Urinary bladder (tissue), 4 donors: ENCODE measurements around the gene LCAT. TPM values are rescaled to one million over a fixed set of nuclear protein-coding genes. Genes with fewer than 3 reads are reported as not detected.

Source experiments
- DNase-seq: peaks from one replicate; pipeline ENCODE4 v3.0.0-alpha.2; 2015; ENCODE audit errors: extremely low spot score
- H3K27ac ChIP-seq: one replicate; pipeline ENCODE4 v1.5.1; 2013; ENCODE audit warnings: low read depth, mild to moderate bottlenecking, moderate library complexity
- H3K36me3 ChIP-seq: one replicate; pipeline ENCODE4 v1.6.1; 2013; ENCODE audit warnings: mild to moderate bottlenecking, moderate library complexity; ENCODE audit not compliant: insufficient read depth
- H3K4me1 ChIP-seq: one replicate; pipeline ENCODE4 v1.6.1; 2013; ENCODE audit warnings: mild to moderate bottlenecking, moderate library complexity; ENCODE audit not compliant: insufficient read depth
- H3K4me3 ChIP-seq: one replicate; pipeline ENCODE4 v1.5.1; 2013; ENCODE audit warnings: low read depth, low read length
- WGBS: extraction: QIAGEN DNeasy Blood & Tissue Kit; methylation state at CpG from one replicate; pipeline ENCODE4 v1.1.7; 2013; 5-methylcytosine and 5-hydroxymethylcytosine counted together
- polyA plus RNA-seq: library from polyadenylated mRNA; stranded (reverse); fragments of 200-250 nt; gene quantifications from one replicate; pipeline ENCODE4 v1.2.3, GENCODE V29; 2013
- total RNA-seq: library from RNA; depleted of rRNA; stranded (reverse); fragments of >200 nt; gene quantifications from one replicate; pipeline ENCODE4 v1.2.3, GENCODE V29; 2014
- donor health status: healthy with polysubstance abuse.
- donor health status: healthy.

Gene LCAT, protein sequence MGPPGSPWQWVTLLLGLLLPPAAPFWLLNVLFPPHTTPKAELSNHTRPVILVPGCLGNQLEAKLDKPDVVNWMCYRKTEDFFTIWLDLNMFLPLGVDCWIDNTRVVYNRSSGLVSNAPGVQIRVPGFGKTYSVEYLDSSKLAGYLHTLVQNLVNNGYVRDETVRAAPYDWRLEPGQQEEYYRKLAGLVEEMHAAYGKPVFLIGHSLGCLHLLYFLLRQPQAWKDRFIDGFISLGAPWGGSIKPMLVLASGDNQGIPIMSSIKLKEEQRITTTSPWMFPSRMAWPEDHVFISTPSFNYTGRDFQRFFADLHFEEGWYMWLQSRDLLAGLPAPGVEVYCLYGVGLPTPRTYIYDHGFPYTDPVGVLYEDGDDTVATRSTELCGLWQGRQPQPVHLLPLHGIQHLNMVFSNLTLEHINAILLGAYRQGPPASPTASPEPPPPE
- total RNA-seq (10.2 TPM), polyA plus RNA-seq (18.5 TPM)

DNA sequence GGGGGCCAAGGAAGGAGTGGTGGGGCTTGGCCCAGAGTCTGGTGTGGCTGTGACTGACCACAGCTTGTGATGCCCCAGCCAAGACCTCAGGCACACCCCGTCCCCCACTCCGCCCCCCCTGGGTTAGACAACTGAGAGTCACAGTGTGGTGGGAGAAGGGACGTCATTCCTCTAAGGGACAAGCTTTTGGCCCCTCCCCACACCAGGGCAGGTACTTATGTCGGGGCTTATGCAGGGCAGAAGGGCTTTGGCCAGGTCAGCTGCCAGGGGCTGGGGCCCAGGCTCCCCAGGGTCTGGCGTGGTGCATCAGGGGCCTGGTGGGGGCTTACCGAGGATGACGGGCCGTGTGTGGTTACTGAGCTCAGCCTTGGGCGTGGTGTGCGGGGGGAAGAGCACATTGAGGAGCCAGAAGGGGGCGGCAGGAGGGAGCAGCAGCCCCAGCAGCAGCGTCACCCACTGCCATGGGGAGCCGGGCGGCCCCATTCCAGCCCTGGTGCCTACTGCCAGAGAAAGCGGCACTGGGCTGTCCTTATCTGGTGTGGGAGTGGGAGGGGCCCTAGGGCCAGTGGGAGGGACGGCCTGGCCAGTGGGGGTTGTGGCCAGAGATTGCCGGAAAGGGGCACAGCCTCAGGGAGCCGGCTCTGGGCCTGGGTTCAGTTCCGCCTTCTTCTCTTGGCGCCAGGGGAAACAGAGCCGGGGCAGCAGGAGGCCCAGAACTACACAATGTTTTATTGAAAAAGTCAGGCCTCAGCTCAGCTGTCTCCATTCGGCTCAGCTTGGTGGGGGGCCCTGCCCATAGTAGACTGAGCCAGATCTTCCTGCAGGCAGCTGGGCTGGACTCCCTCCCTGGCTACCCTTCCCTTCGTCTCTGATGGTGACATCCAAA is at the start of gene LCAT:
TSS of gene LCAT (minus strand) at position 502 of the 886 bp plus-strand sequence. CDS start at position 483, 19 bp downstream.
- 39% methylated on average over 23 of the region's 23 CpGs for WGBS
- DNase-seq, result no peak
- H3K4me1 ChIP-seq, result no peaks in the 10 kb centered on the region
- H3K36me3 ChIP-seq, result peaks cover 3% of the 10 kb centered on the region
- no peak within 1 kb of the TSS for H3K4me3 ChIP-seq
- H3K27ac ChIP-seq, result peak within 1 kb of the TSS; percentile 69

DNA sequence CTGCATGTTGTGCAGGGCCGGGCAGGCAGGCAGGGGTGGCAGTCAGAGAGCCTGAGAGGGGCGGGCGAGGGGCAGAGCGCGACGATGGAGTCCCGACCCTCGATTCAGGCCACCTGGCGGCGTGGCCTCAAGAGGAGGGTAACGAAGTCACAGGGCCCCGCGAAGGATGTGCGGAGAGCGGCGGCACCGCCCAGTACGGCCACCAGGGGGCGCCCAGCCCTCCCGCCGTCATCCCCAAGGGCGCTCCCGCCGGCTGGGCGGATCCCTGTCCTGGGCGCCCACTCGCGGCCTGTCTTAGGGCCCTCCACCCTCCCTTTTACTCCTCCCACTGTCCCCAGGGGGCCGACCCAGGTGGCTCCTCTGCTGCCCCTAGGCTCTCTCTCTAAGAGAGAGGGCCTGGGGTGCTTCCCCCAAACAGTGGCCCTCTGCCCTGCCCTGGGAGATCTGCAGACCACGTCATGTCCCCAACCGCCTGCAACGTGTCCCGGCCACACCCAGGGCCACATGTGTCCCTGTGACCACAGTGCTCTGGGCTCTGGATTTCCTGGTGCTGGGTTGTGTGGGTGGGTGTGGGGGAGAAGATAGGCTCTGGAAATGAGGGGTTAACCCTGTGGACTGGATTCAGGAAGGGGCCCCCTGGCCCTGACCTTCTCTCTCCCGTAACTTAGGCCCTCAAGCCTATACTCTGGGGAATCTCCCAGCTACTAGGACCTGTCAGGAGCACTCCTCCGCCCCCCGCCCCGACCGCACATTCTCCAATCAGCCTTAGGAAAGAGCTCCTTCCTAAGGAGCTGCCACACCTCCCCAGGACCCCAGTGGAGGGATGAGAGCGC is 49.5 kb upstream of the LCAT start:
- Histone ChIP-seq H3K4me1 (no peaks in the 10 kb centered on the region), H3K27ac (no peak overlapping the region), H3K36me3 (no peaks in the 10 kb centered on the region), H3K4me3 (peak overlapping the region; percentile 22)
- WGBS, result 13% methylated on average over 39 of the region's 39 CpGs
- DNase-seq, result no peak

DNA sequence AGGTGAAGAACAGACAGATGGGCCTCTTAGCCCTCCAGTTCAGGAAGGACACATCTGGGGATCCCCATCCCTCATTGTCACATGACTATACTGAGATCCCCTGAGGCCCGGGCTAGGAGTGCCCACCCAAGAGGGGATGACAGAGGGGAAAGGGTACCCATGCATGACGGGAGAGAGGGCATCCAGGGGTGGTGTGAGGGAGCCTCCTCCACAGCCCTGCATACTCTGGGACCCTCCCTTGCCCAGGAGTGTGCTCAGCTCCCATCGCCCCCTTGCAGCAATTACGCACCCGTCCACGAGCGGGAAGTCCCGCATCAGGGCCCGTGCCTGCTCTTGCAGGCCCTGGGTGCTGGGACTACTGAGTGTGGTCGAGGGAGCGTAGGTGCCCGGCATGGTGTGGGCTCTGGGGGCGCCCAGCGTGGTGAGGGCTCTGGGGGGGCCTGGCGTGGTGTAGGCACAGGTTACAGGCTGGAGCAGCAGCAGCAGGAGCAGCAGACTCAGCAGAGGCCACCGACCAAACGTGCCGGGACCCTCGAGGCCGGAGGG is 48.8 kb upstream of the LCAT start:
- DNase-seq, result no peak
- no peak overlapping the region for H3K4me3 ChIP-seq
- H3K4me1 ChIP-seq, result no peaks in the 10 kb centered on the region
- H3K36me3 ChIP-seq, result no peaks in the 10 kb centered on the region
- no peak overlapping the region for H3K27ac ChIP-seq
- WGBS, result 78% methylated on average over 20 of the region's 20 CpGs

DNA sequence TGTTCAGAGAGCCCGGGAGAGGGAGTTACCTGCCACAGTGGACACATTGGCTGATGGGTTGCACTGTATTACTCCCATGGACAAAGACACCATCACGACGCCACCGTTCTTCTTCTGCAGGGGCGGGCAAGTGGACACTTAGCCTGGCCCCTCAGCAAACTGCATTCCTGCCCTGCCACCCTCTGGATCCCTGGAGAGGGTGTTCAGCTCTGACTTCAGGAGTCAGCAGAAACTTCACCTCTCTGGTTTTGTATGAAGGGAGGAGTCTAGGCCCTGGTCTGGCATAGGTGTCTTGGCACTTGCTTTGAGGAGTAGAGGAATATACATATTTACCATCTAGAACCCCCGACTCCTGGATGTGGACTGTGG is 46.1 kb upstream of the LCAT start:
- H3K4me1 ChIP-seq, result no peaks in the 10 kb centered on the region
- no peak overlapping the region for H3K4me3 ChIP-seq
- DNase-seq, result no peak
- 73% methylated on average over 6 of the region's 6 CpGs for WGBS
- no peaks in the 10 kb centered on the region for H3K36me3 ChIP-seq
- H3K27ac ChIP-seq, result no peak overlapping the region

DNA sequence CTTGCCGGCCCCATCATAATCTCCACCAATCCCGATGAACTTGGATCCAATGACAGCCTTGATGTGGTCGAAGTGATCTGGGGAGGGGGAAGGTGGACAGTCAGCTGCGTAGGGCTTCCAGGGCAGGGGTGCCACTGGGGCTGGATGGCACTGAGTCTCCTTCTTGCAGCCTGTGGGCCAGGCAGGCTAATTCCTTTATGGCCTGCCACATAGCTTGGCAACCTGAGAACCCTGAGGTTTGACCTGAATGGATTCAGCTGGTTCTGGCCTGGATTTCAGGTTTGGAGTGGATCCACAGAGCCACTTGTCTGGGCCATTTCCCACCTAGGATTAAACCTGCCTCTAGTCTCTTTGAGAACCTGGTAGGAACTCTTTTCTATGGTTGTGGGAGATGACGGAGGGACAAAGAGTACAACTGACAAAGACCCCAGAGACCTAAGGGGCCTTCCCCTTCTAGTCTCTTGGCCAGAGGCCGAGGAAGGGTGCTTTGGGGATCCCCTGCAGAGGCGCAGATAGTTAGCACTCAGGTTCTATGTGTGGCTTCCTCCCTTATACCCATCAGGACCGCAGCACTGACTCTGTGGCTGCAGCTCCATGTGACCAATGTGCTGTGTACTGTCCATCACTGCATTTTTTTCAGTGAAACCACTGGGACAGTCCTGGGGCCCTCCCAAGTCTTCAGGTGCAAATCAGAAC is 45.5 kb upstream of the LCAT start:
- H3K4me3 ChIP-seq, result no peak overlapping the region
- H3K36me3 ChIP-seq, result no peaks in the 10 kb centered on the region
- WGBS, result 79% methylated on average over 8 of the region's 8 CpGs
- H3K27ac ChIP-seq, result no peak overlapping the region
- H3K4me1 ChIP-seq, result no peaks in the 10 kb centered on the region
- DNase-seq, result no peak

DNA sequence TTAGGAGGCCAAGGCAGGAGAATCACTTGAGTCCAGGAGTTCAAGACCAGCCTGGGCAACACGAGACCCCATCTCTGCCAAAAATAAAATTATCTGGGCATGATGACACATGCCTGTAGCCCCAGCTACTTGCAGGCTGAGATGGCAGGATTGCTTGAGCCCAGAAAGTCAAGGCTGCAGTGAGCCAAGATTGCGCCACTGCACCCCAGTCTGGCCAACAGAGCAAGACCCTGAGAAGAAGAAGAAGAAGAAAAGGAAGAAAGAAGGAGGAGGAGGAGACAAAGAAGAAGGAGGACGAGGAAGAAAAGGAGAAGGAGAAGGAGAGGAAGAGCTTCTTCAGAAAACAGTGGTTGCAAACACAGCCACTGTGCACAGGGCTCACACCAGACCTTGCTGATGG is 44.8 kb upstream of the LCAT start:
- Histone ChIP-seq H3K27ac (no peak overlapping the region), H3K36me3 (no peaks in the 10 kb centered on the region), H3K4me3 (no peak overlapping the region), H3K4me1 (no peaks in the 10 kb centered on the region)
- no peak for DNase-seq
- WGBS, result 76% methylated on average over 3 of the region's 3 CpGs

DNA sequence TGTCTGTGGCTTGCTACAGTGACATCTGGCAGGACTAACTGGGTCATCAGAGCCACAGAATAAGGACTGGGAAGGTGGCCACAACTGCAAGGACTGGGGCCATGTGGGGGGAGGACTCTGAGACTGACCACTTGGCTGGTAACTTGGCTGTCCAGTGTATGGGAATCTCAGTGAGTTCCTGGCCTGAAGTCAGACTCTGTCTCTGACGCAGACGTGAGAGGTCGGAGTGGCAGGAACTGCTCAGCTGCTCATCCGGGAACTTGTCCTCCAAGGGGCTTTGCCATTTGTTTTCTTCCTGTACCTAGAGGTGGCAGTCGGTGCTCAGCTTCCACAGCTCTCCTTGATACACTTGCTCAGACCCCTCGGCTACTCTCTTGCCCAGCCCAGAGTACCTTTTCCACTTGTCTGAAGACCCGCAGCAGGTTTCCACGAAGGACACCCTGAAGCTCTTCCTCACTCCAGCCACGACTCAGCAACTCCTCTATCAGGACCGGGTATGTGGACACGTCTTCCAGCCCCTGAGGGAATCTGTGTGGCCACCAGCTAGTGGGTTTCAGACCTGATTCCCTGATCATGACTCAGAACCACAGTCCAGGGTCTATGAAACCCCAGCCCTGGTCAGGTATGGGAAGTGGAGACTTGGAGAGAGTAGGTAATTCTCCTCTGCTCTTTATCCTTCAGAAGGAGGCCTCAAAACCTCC is 43.7 kb upstream of the LCAT start:
- 69% methylated on average over 11 of the region's 11 CpGs for WGBS
- no peak for DNase-seq
- H3K36me3 ChIP-seq, result no peaks in the 10 kb centered on the region
- H3K4me1 ChIP-seq, result no peaks in the 10 kb centered on the region
- H3K4me3 ChIP-seq, result no peak overlapping the region
- no peak overlapping the region for H3K27ac ChIP-seq

DNA sequence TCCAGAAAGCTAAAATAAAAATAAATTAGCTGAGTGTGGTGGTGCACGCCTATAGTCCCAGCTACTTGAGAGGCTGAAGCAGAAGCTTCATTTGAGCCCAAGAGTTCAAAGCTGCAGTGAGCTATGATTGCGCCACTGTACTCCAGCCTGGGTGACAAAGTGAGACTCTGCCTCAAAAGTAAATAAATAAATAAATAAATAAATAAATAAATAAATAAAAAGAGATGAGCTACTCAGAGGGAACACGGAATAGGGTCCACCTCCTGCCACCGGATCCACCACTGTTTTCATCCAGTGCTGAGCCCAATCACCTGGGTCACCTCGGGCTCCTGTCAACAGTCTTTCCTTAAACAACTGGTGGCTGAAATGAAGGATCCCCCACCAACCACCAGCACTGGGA is 43.0 kb upstream of the LCAT start:
- DNase-seq, result no peak
- Histone ChIP-seq H3K36me3 (no peaks in the 10 kb centered on the region), H3K27ac (no peak overlapping the region), H3K4me3 (no peak overlapping the region), H3K4me1 (no peaks in the 10 kb centered on the region)
- WGBS, result 86% methylated on average over 5 of the region's 5 CpGs

DNA sequence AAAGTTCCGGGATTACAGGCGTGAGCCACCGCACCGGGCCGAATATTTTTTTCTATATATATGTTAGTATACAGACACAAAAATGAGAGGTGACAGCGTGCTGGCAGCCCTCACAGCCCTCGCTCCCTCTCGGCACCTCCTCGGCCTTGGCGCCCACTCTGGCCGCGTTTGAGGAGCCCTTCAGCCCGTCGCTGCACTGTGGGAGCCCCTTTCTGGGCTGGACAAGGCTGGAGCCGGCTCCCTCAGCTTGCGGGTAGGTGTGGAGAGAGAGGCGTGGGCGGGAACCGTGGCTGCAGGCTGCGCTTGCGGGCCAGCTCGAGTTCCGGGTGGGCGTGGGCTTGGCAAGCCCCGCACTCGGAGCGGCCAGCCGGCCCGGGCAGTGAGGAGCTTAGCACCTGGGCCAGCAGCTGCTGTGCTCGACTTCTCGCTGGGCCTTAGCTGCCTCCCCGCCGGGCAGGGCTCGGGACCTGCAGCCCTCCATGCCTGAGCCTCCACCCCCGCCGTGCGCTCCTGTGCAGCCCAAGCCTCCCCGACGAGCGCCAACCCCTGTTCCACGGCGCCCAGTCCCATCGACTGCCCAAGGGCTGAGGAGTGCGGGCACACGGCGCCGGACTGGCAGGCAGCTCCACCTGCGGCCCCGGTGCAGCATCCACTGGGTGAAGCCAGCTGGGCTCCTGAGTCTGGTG is 38.2 kb upstream of the LCAT start:
- Histone ChIP-seq H3K4me1 (no peaks in the 10 kb centered on the region), H3K36me3 (no peaks in the 10 kb centered on the region), H3K4me3 (no peak overlapping the region), H3K27ac (no peak overlapping the region)
- WGBS, result 95% methylated on average over 49 of the region's 49 CpGs
- no peak for DNase-seq

DNA sequence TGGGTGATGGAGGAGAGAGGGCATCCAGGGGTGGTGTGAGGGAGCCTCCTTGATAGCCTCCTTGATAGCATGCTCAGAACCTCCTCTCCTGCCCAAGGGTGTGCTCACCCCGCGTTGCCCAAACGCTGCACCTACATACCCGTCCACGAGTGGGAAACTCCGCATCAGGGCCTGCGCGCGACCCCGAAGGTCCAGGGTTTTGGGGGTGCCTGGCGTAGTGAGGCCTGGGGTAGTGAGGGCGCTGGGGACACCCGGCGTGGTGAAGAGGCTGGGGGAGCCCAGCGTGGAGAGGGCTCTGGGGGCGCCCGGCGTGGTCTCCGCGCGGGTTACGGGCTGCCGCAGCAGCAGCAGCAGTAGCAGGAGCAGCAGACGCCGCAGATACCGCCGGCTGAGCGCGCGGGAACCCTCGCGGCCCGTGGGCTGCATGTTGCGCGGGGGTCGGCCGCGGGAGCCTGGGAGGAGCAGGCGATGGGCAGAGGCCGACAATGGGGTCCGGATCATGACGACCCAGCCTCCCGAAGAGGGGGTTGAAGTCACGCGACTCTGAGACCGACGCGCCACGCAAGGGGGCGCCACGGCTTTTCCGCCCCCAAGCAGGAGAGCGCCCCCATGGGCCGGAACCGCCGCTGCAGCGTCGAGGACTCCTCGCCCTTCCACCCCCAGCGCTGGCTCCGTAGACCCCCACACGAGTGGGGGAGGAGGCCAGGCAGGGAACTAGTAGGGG is 36.2 kb upstream of the LCAT start, which contains the start of gene DPEP3:
TSS of gene DPEP3 (minus strand) at position 545 of the 724 bp plus-strand sequence. CDS start at position 426, 119 bp downstream.
- WGBS, result 58% methylated on average over 62 of the region's 62 CpGs
- Histone ChIP-seq H3K4me1 (no peaks in the 10 kb centered on the region), H3K27ac (no peak within 1 kb of the TSS), H3K36me3 (no peaks in the 10 kb centered on the region), H3K4me3 (no peak within 1 kb of the TSS)
- DNase-seq, result no peak

DNA sequence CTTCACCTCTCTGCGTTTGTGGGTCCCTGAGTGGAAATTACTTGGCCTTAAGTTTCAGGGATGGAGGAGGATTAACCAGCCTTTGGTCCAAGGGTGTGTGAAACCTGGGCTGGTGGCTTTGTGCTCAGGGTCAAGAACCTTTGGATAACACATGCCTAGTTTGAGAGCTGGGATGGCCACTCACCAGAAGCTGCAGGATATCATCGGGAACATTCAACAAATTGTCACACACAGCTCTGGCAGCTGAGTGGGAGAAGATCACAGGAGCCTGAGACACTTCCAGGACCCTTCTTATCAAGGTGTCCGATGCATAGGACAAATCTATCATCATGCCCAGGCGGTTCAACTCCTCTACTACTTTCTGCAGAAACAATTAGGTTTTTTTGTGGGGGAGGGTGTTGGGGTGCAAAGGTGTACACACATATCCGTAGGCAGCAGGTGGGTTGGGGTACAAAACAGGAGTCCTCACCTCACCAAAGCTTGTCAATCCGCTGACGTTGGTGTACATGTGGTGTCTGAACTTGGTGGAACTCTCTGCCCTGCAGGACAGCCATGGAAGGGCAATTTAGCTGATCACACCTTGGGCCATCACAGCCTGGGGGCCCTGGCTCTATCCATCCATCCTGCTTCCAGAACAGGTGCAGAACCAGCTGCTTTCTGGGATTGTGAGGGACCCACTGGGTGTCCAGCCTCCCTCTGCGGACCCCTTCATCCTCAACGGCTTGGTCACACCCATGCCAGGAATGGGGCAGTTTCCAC is 33.7 kb upstream of the LCAT start:
- H3K27ac ChIP-seq, result no peak overlapping the region
- 79% methylated on average over 9 of the region's 9 CpGs for WGBS
- no peak overlapping the region for H3K4me3 ChIP-seq
- no peaks in the 10 kb centered on the region for H3K36me3 ChIP-seq
- DNase-seq, result no peak
- no peaks in the 10 kb centered on the region for H3K4me1 ChIP-seq
